Transverse colon (tissue), 4 donors: Measurements from ENCODE around the gene CD28. TPM values are rescaled to one million over a fixed set of nuclear protein-coding genes. Genes with fewer than 3 reads are reported as not detected.

Experiments
- DNase-seq: peaks from one replicate; pipeline ENCODE4 v3.0.0-alpha.2; 2019
- H3K27ac ChIP-seq, 4 donors: fragments of 200-600 bp; sonication (generic); 2 replicates each; pipeline ENCODE4 v1.5.1; 2016 to 2018; ENCODE audit warnings: inconsistent platforms in 4 of 4
- H3K27me3 ChIP-seq: fragments of 200-600 bp; sonication (generic); 2 replicates; pipeline ENCODE4 v1.5.1; 2017; ENCODE audit warnings: inconsistent platforms
- H3K36me3 ChIP-seq, 4 donors: fragments of 200-600 bp; sonication (generic); 2 replicates each; pipeline ENCODE4 v1.5.1; 2017 to 2019; ENCODE audit warnings: inconsistent platforms in 4 of 4
- H3K4me1 ChIP-seq, 4 donors: fragments of 200-600 bp; sonication (generic); 2 replicates each; pipeline ENCODE4 v1.5.1; 2017 to 2020; ENCODE audit warnings: inconsistent platforms in 4 of 4
- H3K4me3 ChIP-seq, 4 donors: fragments of 200-600 bp; sonication (generic); 1 replicate in 1 of 4; 2 replicates in 3 of 4; pipeline versions ENCODE4 v1.5.1 to v1.6.1; 2017 to 2019; ENCODE audit warnings: inconsistent platforms in 4 of 4
- H3K9me3 ChIP-seq, 2 donors: fragments of 200-600 bp; sonication (generic); 2 replicates each; pipeline ENCODE4 v1.5.1; 2017 to 2019; ENCODE audit warnings: inconsistent platforms in 2 of 2
- EP300 ChIP-seq: sonication (generic); formaldehyde crosslinking; IDR thresholded peaks from one replicate; pipeline ENCODE4 v1.6.1; 2017; ENCODE audit warnings: antibody characterized with exemption, low read depth
- POLR2A ChIP-seq: fragments of 450-650 bp; IDR thresholded peaks from one replicate; pipeline ENCODE4 v1.6.1; 2016; ENCODE audit warnings: antibody characterized with exemption, mild to moderate bottlenecking, moderate library complexity
- POLR2AphosphoS5 ChIP-seq, 3 donors: sonication (generic); formaldehyde crosslinking; IDR thresholded peaks; one replicate each; pipeline ENCODE4 v1.6.1; 2016; ENCODE audit warnings: antibody characterized with exemption in 3 of 3
- WGBS, 2 donors: methylation state at CpG; one replicate each; pipeline ENCODE4 v1.1.5; 2018; ENCODE audit warnings: low coverage in 1 of 2; 5-methylcytosine and 5-hydroxymethylcytosine counted together
- in situ Hi-C, 4 donors: fragments of 200-750 bp; cut with MboI; loops; one replicate each; pipeline versions ENCODE4 v1.15.0 to v1.15.1; 2017; ENCODE audit warnings: low sequenced_read_pairs in 3 of 4, low pct_ligation_motif_present in 1 of 4, low pct_unique_long_range_greater_than_20kb in 1 of 4
- intact Hi-C: fragments of 100-400 bp; cut with DNase I; formaldehyde crosslinking; loops from one replicate; pipeline ENCODE4 v1.15.1; 2023; ENCODE audit warnings: low total_unique reads
- total RNA-seq, 4 donors: library from RNA; depleted of rRNA; stranded (reverse); fragments of >200 nt; gene quantifications; one replicate each; pipeline ENCODE4 v1.1.0, GENCODE V29; 2016
- TF ChIP-seq, protein P1 (sequence below), 5 experiments: fragments of 200-600 bp in 3 of 5; fragments of 450-650 bp in 2 of 5; sonication (generic) in 3 of 5; IDR thresholded peaks; 1 replicate in 2 of 5; 2 replicates in 3 of 5; pipeline ENCODE4 v1.5.1; 2016 to 2017; ENCODE audit warnings: antibody characterized with exemption in 5 of 5, inconsistent platforms in 3 of 5, mild to moderate bottlenecking in 2 of 5, moderate library complexity in 1 of 5

CD28 gene
- total RNA-seq, 4 donors from 2014 or later = 0.68 to 2.4 (median 1.5) TPM; not detected in 1

DNA sequence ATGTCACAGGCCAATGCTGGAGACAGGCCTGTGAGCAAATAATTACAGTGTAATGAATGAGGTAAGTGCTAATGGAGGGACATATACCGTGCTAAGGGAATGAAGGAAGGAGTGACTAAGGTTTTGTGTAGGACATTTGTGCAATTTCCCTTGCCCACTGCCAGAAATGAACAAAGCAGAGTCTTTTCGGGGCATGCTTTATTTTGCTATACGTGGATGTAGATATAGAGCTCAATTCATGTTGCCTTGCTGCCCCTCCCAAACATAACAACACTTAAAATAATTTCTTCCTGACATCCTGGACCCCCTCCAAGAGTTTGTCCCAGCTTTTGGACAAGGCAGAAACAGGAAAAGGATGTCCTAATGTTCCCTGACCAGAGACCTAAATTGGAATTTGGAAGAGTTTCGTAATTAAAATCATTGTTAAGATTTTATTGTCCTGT, 23.7 kb upstream of the CD28 start:
- 76 to 90% methylated on average over 2 to 4 of the region's 4 CpGs for WGBS, 2 donors
- H3K4me3 ChIP-seq = no peak overlapping the region
- in situ Hi-C loops = no loop called here
- H3K27me3 ChIP-seq = no peaks in the 10 kb centered on the region
- intact Hi-C loops = no loop called here
- no peak for TF ChIP-seq POLR2A
- TF ChIP-seq POLR2AphosphoS5 (IDR thresholded peaks at IDR 0.05) = no peak
- TF ChIP-seq, protein P1, sequence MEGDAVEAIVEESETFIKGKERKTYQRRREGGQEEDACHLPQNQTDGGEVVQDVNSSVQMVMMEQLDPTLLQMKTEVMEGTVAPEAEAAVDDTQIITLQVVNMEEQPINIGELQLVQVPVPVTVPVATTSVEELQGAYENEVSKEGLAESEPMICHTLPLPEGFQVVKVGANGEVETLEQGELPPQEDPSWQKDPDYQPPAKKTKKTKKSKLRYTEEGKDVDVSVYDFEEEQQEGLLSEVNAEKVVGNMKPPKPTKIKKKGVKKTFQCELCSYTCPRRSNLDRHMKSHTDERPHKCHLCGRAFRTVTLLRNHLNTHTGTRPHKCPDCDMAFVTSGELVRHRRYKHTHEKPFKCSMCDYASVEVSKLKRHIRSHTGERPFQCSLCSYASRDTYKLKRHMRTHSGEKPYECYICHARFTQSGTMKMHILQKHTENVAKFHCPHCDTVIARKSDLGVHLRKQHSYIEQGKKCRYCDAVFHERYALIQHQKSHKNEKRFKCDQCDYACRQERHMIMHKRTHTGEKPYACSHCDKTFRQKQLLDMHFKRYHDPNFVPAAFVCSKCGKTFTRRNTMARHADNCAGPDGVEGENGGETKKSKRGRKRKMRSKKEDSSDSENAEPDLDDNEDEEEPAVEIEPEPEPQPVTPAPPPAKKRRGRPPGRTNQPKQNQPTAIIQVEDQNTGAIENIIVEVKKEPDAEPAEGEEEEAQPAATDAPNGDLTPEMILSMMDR (IDR thresholded peaks at IDR 0.05) = no peak
- no peak for TF ChIP-seq EP300
- H3K4me1 ChIP-seq = peaks cover 0 to 15% (median 2%) of the 10 kb centered on the region in 4 donors
- no peak for DNase-seq
- H3K27ac ChIP-seq = peak overlapping the region; percentile 4 to 64 (median 45)
- no peaks in the 10 kb centered on the region for H3K9me3 ChIP-seq
- no peaks in the 10 kb centered on the region for H3K36me3 ChIP-seq

GRCh38 chr2:203683421-203683820, 23.0 kb upstream of the CD28 start:
- Histone ChIP-seq H3K4me1 (peaks cover 0 to 15% (median 2%) of the 10 kb centered on the region in 4 donors), H3K27me3 (no peaks in the 10 kb centered on the region), H3K4me3 (no peak overlapping the region), H3K27ac (peak overlapping the region in 3 of 4 donors; percentile 20 to 44 (median 32)), H3K9me3 (no peaks in the 10 kb centered on the region), H3K36me3 (no peaks in the 10 kb centered on the region)
- in situ Hi-C loops (no loop called here), intact Hi-C loops (no loop called here)
- 77 to 92% methylated on average over 3 to 4 of the region's 4 CpGs for WGBS, 2 donors
- DNase-seq = no peak
- TF ChIP-seq POLR2AphosphoS5 (IDR thresholded peaks at IDR 0.05) = no peak
- TF ChIP-seq POLR2A = no peak
- TF ChIP-seq, protein P1 (IDR thresholded peaks at IDR 0.05) = no peak
- no peak for TF ChIP-seq EP300

DNA sequence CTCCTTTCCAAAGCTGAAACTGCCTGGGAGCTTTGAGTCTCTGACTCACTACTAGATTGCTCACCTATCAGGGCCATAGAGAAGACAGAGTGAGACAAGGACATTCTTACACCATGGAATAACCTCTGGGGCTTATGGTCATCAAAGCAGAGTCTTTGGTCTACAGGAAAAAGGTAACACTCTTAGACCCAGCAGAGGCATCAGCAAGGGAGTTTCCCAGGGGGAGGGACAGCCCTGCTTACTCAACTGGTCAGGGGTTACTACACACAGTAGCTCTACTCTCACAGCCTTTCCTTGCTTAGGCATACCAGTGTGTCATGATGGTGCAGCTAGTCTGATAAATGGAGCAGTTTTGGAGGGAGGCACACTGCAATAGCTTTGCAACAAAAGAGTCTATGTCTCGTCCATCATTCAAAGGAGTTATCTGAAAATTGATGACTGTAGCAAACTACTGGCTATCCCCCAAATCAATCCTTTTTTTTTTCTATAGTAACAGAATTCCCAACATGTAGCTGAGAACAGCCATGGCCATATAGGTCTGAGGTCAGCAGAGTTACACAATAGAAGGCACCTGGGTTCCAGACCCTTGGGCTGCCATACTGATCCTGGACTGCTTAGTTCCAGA, 22.4 kb upstream of the CD28 start:
- H3K4me1 ChIP-seq = peaks cover 0 to 19% (median 2%) of the 10 kb centered on the region in 4 donors
- TF ChIP-seq EP300 (no peak), POLR2A (no peak), POLR2AphosphoS5 (IDR thresholded peaks at IDR 0.05) (no peak)
- TF ChIP-seq, protein P1 (IDR thresholded peaks at IDR 0.05) = no peak
- WGBS, 2 donors = 86 to 87% methylated on average over 1 of the region's 1 CpG
- H3K36me3 ChIP-seq = no peaks in the 10 kb centered on the region
- intact Hi-C loops = no loop called here
- no peaks in the 10 kb centered on the region for H3K9me3 ChIP-seq
- in situ Hi-C loops = no loop called here
- no peaks in the 10 kb centered on the region for H3K27me3 ChIP-seq
- peak overlapping the region in 3 of 4 donors; percentile 20 to 44 (median 32) for H3K27ac ChIP-seq
- DNase-seq = no peak
- H3K4me3 ChIP-seq = no peak overlapping the region

DNA sequence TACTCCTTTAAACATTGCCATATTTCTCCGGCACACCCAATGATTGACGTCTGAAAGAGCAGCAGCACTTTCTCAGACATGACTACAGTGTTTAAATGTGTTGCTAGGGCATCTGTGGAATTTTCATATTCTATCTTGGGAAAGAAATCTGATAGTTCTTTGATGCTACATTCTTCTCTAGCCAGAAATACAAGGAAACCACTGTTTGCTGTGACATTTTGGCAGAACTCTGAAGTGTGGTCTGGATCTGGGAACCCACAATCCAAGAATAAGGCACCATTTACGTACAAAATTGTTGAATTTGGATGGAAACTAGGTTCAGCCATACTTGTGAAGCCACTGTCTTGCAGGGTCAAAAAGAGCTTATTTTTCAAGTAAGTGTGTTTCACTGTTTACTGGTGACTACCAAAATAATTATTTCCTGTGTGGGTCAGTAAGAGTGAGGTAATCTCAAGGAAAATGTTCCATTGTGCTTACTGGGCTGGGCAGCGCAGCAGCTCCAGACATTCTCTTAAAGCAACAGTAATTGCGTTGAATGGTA, 21.3 kb upstream of the CD28 start:
- no peaks in the 10 kb centered on the region for H3K36me3 ChIP-seq
- in situ Hi-C loops = no loop called here
- H3K4me1 ChIP-seq = peaks cover 0 to 24% (median 6%) of the 10 kb centered on the region in 4 donors
- DNase-seq = no peak
- intact Hi-C loops = no loop called here
- H3K27me3 ChIP-seq = no peaks in the 10 kb centered on the region
- H3K9me3 ChIP-seq = no peaks in the 10 kb centered on the region
- WGBS, 2 donors = 72 to 81% methylated on average over 3 to 5 of the region's 5 CpGs
- TF ChIP-seq POLR2AphosphoS5 (IDR thresholded peaks at IDR 0.05) = no peak
- no peak for TF ChIP-seq POLR2A
- TF ChIP-seq EP300 = no peak
- TF ChIP-seq, protein P1 (IDR thresholded peaks at IDR 0.05) = no peak
- no peak overlapping the region for H3K4me3 ChIP-seq
- H3K27ac ChIP-seq = peak overlapping the region in 3 of 4 donors; percentile 24 to 30 (median 26)
